HG03108 (cell line): ENCODE results near the gene CFP.
"Not testable (repeated sequence)": the region's sequence is repeated elsewhere in the genome, so short reads cannot be mapped to it uniquely, and the experiment has no call there.

Source experiments
- ATAC-seq: cut with Tn5 transposase; IDR thresholded peaks from one replicate; pipeline ENCODE4 v1.9.1; 2021; ENCODE audit warnings: moderate library complexity; ENCODE audit not compliant: unreplicated experiment

CFP gene

DNA sequence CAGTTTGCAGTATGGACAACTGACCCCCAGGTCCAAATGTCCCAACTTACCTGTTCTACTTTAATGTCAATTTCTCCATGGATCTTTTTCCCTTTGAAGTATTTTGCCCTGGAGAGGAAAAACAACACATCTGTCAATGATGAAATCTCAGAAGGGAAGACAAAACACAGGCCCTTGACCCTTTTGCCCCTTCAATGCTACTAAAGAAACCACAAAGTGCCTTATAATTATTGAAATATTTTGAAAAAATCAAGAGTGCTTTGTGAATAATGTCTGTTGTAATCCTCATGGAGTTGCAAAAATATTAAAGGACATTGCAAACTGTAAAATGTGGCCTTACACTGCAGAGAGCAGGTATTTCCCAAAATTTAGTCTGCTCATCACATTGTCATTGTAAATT is 22.6 kb downstream of the CFP start:
- no peak for ATAC-seq

DNA sequence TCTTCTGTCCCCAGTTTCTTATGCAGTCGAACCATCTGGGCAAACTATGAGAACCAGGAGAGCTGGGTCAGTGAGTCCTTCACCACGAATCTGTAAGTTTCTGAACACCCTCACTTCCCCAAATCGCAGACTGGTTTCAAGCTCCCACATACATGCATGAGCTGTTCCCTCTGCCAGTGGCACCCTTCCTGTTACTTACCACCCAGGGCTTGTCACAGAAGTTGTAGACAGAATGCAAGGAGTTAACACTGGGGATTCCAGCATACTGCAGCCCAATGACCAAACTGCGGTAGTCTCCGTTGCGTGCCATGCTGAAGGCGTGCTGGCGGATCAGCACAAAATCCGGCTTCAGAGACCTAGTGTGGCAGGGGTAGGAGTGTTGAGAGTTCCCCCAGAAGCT is 24.7 kb downstream of the CFP start:
- ATAC-seq = no peak

DNA sequence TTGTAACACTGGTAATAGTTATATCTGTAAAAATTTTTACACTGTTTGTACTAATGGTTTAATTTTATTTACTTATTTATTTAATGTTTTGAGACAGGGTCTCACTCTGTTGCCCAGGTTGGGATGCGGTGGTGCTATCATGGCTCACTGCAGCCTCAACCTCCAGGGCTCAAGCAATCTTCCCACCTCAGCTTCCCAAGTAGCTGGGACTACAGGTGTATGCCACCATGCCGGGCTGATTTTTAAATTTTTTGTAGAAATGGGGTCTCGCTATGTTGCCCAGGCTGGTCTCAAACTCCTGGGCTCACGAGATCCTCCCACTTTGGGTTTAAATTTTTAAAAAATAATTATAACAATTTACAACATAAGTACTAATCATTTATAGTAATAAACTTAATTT is 26.6 kb downstream of the CFP start:
- not testable (repeated sequence) for ATAC-seq

DNA sequence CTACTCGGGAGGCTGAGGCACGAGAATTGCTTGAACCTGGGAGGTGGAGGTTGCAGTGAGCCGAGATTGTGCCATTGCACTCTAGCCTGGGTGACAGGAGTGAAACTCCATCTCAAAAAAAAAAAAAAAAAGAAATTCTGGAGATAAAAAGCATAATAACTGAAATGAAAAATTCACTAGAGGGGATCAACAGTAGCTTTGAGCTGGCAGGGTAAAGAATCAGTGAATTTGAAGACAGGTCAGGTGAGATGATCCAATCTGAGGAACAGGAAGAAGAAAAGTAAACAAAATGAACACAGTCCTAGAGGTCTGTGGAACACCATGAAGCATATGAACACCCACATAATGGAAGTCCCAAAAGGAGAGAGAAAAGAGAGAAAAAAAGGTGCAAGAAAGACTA is 32.5 kb downstream of the CFP start:
- ATAC-seq = no peak

DNA sequence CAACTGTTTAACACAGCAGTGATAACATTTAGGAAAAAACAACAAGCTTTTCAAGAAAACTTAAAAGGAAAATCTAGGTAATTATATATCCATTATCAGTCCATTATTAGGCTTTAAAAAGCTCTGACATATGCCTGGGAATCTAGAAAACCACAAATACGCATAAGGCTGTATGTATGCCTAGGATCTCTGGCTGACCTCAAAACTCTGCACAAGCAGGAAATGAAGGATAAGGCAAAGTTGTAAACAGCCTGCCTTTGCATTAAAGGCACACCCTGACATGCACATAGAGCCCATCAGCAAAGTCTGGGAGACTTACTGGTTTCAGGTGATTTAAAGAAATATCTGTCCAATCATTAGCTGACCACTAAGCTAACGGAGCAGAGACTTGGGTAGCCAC is 33.5 kb downstream of the CFP start:
- no peak for ATAC-seq

DNA sequence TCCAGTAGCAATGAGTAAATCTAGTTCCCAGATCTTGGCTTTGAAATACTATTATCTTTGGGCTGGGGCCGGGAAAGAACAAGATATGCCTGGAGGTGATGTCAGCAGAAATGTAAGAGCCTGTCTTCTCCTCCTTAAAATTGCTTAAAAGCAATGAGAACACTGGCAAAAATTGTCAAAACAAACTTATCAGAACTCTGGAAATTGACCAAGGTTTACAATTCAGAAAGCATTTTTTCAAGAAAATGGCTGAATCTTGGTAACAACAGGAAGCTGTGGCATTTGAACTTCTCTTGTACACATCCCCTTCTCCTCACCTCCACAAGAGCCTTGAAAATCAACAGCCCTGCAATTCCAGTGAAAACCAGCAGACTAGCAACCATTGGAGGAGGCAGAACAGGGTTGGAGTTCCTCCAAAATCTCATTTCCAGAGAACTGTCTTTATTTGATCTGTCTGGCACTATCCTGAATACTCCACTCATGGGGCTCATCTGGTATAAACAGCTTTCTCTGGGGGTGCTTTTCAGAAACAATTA is 33.9 kb downstream of the CFP start:
- no peak for ATAC-seq

DNA sequence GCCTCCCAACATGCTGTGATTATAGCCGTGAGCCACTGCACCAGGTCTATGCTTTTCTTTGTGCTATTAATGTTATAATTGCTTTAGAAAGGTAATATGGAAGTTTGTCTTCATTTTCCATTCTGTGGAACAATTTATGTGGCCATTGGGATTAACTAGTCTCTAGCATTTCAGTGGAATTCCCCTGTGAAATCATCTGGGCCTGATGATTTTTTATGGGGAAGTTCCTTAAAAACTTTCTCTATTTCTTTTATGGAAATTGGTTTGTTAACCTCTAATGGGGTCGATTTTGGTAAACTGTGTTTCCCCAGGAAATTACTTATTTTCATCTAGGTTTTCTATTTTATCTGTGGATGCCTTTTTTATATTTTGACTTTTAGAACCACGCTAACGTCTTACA is 36.2 kb downstream of the CFP start:
- no peak for ATAC-seq

DNA sequence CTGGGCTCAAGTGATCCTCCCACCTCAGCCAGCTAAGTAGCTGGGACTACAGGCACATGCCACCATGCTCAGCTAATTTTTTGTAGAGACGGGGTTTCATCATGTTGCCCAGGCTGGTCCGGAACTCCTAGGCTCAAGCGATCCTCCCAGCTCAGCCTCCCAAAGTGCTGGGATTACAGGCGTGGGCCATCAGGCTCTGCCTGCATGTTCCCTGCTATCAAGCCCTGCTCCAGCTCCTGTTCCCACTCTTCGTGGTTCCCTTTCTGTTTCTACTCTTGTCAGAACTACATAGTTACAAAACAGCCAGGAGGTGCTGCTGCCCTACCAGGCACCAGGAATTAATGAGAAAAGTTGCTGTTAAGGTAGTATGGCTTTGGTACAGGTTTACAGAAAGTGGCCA is 38.7 kb downstream of the CFP start:
- no peak for ATAC-seq

DNA sequence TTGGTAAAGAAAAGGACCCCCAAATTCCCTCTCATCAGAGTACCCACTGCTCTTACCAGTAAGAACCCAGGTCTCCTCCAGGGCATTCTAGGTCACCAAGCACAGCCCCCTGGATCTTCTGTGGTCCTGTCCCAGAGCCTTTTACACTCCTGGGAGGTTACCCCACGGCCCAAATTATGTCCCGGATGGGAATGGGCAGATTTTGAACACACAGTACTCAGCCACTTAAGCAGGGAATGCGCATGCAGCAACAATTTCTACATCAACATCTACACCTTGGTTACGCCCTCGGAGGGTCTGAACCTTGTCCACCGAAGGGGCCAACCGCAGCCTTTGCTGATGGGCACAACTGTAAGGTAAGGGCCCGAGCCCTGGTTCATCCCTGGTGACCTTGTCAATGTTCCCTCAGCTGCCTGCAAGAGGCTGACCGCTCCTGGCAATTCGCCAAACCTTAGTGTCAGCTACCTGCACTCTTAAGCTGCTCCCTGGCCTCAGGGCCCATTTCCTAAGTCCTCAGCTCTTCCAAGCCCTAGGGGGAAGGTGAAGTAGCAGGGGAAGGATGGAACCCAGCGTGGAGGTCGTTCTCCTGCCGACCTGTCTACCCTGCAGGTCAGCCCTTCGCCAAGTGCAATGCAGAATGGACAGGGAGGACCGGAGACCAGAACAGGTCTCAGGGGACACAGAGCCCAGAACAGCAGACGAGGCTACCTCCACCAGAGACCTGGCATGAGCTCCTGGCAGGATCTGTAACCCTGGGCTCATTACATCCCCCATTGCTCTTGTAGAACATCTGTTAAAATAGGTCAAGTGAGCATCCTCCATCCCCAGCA is 41.6 kb downstream of the CFP start:
- ATAC-seq = no peak

DNA sequence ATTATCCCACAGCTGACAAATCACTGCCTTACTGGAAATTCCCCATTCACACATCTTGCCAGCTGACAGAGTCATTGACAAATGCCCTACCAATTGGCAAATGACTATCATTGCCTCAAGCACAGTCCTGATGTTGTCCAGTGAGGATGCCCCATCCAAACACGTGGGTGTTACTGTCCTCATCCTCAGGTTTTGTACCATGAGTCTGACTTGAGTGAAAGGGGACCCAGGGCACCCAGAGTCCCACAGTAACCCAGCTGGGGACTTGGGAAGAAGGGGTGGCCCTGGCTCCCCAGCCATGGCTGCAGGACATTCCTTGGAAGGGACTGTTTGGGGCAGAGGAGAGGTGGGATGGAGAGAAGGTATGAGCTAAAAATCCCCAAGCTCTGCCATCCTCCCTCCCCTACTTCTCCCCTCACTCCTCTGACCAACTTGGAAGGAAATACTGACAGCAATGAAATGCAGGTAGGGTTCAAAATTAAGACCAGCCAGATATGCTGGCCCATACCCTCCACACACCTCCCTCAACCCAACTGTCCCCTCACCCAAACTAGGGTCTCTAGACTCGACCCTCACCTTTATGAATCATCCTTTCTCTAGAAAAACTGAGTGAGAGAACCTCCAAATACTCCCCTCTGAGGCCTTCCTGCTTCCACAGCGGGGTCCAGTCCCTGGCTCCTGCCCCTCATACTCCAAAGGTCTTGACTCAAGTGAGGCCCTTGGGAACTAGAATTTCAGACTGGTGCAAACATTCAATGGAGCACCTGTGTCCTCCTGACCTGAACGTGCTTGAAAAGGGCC is 42.4 kb downstream of the CFP start:
- no peak for ATAC-seq

DNA sequence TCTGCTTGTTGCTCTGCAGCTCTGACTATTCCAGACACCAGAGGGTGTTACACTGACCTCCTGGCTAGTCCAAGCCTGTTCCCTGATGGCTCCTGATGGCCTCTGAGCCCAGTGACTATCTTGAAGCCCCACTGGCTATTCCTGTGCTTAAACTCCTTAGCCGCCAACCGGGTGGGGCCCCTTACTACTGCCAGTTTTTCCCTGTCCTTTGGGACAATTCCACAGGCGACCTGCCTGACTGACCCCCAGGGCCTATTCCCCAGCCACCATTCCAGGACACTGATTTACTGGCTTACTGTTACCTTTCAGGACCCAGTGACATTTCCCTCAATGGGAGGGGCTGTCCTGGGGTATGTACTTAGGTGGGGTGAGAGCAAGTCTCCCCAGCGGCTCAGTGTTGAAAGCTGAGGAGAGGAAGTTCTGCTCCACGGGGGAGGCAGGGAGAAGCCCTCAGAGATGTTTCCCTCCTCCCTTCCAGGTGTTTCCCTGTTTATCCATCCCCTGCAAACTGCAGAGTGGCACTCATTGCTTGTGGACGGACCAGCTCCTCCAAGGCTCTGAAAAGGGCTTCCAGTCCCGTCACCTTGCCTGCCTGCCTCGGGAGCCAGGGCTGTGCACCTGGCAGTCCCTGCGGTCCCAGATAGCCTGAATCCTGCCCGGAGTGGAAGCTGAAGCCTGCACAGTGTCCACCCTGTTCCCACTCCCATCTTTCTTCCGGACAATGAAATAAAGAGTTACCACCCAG is 43.5 kb downstream of the CFP start:
- no peak for ATAC-seq

DNA sequence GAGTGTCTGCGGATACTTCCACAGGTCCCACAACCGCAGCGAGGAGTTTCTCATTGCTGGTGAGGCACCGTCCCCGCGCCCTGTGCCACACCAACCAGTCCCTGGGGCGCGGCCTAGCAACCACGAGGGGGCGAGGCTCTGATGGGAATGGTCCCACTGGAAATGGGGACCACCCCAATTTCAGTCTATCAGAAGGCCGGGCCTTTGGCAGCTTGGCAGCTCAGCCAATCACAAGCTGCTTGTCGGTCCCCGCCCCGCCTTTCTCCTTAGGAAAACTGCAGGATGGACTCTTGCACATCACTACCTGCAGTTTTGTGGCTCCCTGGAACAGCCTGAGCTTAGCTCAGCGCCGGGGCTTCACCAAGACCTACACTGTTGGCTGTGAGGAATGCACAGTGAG is 44.5 kb downstream of the CFP start:
- ATAC-seq = no peak

DNA sequence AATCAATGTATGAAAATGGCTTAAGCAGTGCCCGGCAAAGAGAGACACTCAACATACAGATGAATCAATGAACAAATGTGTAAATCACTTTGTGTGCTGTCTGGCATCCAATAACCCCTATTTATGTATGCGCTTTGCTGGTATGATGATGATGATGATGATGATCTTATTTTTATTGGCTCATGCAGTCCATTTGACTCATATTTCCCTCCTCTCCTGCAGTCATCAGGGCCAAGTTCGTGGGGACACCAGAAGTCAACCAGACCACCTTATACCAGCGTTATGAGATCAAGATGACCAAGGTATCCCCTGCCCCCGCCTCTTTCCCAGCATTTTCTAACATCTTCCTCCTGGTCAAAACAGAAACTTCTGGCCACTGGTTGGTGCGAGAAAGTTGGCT is 45.0 kb downstream of the CFP start:
- ATAC-seq = no peak

DNA sequence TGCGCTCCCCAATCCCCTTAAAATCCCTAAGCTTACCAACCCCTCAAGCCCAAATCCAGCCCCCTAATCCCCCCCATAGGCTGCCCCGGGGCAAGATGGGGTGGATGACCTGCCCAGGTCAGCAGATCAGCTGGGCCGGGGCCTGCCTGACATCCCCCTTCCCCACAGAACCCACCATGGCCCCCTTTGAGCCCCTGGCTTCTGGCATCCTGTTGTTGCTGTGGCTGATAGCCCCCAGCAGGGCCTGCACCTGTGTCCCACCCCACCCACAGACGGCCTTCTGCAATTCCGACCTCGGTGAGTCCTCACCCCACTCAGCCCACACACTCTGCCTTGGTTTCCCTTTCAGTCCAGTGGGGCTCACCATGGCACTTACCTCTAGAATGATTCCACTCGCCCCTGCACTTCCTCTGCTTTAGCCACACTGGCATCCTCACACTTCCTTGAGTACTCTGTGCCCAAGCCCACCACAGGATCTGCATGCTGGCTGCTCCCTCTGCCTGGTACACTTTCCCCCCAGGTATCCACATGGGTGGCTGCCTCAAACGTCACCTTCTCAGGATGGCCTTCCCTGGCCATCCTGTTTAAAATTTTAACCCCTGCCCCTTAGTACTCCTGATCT is 46.4 kb downstream of the CFP start:
- no peak for ATAC-seq

DNA sequence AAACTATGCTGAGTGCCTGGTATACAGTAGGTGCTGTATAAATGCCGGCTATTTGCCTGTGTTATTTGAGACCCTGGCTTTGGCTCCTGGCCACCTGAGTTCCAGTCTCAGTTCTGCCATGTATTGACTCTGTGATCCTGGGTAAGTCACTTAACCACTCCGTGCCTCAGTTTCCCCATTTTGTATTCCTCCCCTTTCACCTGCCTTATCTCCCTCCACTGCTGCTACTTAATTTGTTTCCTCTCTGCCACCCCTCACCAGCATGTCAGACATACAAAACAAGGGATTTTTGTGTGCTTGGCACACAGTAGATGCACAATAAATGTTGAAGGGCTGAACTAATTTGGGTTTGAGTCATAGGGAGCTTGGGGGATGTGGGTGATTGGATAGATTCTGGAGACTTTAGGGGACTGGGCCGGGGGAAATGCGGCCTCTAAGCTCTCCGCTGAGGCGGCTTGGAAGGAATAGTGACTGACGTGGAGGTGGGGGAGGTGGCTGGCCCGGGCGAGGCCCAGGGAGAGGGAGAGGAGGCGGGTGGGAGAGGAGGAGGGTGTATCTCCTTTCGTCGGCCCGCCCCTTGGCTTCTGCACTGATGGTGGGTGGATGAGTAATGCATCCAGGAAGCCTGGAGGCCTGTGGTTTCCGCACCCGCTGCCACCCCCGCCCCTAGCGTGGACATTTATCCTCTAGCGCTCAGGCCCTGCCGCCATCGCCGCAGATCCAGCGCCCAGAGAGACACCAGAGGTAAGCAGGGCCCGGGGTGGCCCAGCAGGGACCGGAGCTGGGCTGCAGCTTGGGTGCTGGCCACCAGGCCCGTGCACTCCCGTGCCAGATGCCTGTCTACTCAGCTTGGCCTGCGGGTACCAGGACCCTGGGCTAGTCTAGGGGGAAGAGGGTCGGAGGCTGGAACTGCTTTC is 47.7 kb downstream of the CFP start, which contains the start of gene TIMP1:
TSS of gene TIMP1 (plus strand) at position 706 of the 917 bp plus-strand sequence. CDS start 980 bp downstream, outside the sequence.
- peak; percentile 82 for ATAC-seq

DNA sequence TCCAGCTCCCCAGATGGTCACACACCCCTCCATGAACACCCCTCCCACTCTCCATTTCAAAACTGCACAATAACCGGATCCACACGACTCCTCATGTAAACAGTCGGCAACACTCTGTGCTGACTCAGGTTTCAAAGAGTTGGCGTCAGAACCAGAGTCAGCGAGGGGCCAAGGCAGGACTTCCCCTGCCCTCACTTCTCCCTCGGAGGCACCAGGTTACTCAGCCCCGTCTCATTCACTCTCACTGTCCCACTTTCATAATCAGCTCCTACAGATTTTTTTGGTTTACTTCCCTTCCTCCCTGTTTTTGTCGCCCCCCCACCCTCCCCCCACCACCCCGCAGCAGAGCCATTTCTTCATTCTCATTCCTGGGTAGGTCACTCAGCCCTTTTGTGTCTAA is 50.2 kb downstream of the CFP start:
- no peak for ATAC-seq

DNA sequence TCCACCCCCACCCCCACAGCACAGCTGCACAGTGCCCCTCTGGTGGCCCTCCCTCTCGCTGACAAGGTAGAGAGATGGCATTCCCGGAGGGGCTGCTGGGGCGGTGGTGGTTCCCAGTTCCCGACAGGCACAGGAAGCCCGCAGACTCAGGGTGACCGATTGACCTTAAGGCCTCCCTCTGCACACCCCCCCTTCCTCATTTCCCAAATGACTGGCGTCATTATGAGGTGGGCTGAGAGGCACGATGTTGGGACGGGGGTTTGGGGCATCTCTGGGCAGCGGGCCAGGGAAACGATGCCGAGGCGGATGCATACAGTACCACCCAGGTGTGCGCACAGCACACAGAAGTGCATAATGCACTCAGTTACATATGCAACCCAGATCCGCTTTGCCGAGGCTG is 51.0 kb downstream of the CFP start:
- no peak for ATAC-seq

DNA sequence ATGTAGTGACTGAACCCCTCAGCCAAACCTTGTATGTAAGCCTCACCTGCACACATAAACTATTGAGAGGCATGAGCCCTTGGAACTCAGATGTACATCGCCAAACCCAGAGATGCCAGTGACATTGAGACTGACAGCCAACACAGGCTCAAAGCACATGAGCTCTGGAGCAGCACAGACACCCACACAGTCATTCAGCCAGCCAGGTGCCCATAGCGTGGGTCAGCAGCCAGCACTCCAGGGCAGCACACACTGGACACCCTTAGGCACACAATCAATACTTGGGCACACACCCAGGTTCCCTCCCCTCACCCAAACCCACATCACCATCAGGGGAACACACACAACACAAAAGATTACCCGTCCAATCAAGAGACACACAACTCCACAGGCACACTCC is 51.8 kb downstream of the CFP start:
- no peak for ATAC-seq

DNA sequence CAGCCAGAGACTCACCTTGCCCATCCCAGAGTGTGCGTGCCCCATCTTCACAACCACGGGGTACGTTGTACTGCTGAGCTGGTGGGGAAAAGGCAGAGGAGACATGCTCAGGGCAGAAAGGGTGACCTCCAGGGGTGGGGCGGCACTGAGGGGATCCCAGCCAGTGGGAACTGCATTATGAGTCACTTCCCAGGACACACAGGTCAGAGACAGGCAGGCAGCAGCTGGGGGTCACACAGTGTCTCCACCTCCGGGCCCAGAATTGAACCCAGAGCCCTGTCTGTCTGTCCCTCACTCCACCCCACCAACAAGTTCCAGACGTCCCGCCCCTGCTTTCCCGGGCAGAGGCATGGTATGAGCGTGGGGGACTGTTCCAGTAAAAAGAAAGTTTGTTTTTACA is 52.3 kb downstream of the CFP start:
- no peak for ATAC-seq
